HG03175 (cell line): Measurements from ENCODE around the gene ANO8.
"Not testable (repeated sequence)": the region's sequence is repeated elsewhere in the genome, so short reads cannot be mapped to it uniquely, and the experiment has no call there.

ENCODE experiments used
- ATAC-seq: cut with Tn5 transposase; IDR thresholded peaks from one replicate; pipeline ENCODE4 v1.9.1; 2021; ENCODE audit warnings: mild to moderate bottlenecking, moderate library complexity; ENCODE audit not compliant: unreplicated experiment

Gene ANO8

GRCh38 chr19:17312189-17313113, 22.2 kb downstream of the ANO8 start:
- ATAC-seq, result no peak

GRCh38 chr19:17311455-17312188, 23.0 kb downstream of the ANO8 start:
- ATAC-seq, result no peak

- ATAC-seq, result no peak
These were observed 24.6 kb downstream of the ANO8 start for GRCh38 chr19:17309965-17310461.

- ATAC-seq, result peak; percentile 64
These were observed 25.3 kb downstream of the ANO8 start, which contains the start of gene DDA1 for GRCh38 chr19:17309198-17309964. DDA1 (plus strand) TSS chr19:17309563; CDS start chr19:17309655, 92 bp downstream.

- ATAC-seq, result no peak
These were observed 26.7 kb downstream of the ANO8 start for GRCh38 chr19:17307876-17308377.

- no peak for ATAC-seq
These were observed 28.4 kb downstream of the ANO8 start for GRCh38 chr19:17306285-17306714.

- ATAC-seq, result peak; percentile 71
These were observed 29.0 kb downstream of the ANO8 start, which contains the start of gene MRPL34 for GRCh38 chr19:17305517-17306284. MRPL34 (plus strand) TSS chr19:17305872; CDS start chr19:17305893, 21 bp downstream.

- ATAC-seq, result no peak
These were observed 29.5 kb downstream of the ANO8 start for GRCh38 chr19:17305216-17305516.

GRCh38 chr19:17304386-17305215, 30.1 kb downstream of the ANO8 start:
- ATAC-seq, result no peak

GRCh38 chr19:17303940-17304267, 30.8 kb downstream of the ANO8 start:
- ATAC-seq, result no peak

- peak; percentile 71 for ATAC-seq
These were observed 31.3 kb downstream of the ANO8 start, which contains the start of gene ABHD8 for GRCh38 chr19:17303167-17303939. ABHD8 (minus strand) TSS chr19:17303425; CDS start chr19:17301616, 1,809 bp downstream.

- no peak for ATAC-seq
These were observed 32.1 kb downstream of the ANO8 start for GRCh38 chr19:17302391-17303166.

GRCh38 chr19:17300992-17301619, 33.5 kb downstream of the ANO8 start:
- ATAC-seq, result no peak

GRCh38 chr19:17296976-17297375, 37.7 kb downstream of the ANO8 start:
- no peak for ATAC-seq

GRCh38 chr19:17296273-17296672, 38.4 kb downstream of the ANO8 start:
- no peak for ATAC-seq

GRCh38 chr19:17295551-17295950, 39.1 kb downstream of the ANO8 start:
- not testable (repeated sequence) for ATAC-seq
